HepG2 (cell line): ENCODE measurements around the gene HIPK3. TPM values are rescaled to one million over a fixed set of nuclear protein-coding genes. Genes with fewer than 3 reads are reported as not detected.

ENCODE experiments used
- AGO2 ChIP-seq: fragments of 200-400 bp; formaldehyde crosslinking; optimal IDR thresholded peaks from 2 replicates; pipeline ENCODE3; 2017; ENCODE audit warnings: mild to moderate bottlenecking, low read depth, low read length, moderate library complexity
- ATF4 ChIP-seq, 2 experiments: fragments of 450-650 bp in 1 of 2; sonication (generic) in 1 of 2; formaldehyde crosslinking; IDR thresholded peaks; 2 replicates each; pipeline versions ENCODE4 v1.5.0 to v1.8.0; 2020 to 2022; ENCODE audit warnings: mild to moderate bottlenecking in 1 of 2, missing genetic modification reagents in 1 of 2
- MAZ ChIP-seq, 2 experiments: sonication (generic) in 1 of 2; formaldehyde crosslinking in 1 of 2; IDR thresholded peaks; 2 replicates each; pipeline versions ENCODE4 v1.5.0 to v1.6.1; 2012 to 2020; ENCODE audit warnings: low read depth in 2 of 2, mild to moderate bottlenecking in 2 of 2, borderline replicate concordance in 1 of 2, improper control_type of control experiment in 1 of 2, low read length in 1 of 2, missing genetic modification reagents in 1 of 2, moderate library complexity in 1 of 2
- ZBTB25 ChIP-seq: IDR thresholded peaks from 2 replicates; pipeline ENCODE4 v1.6.1; 2018; ENCODE audit warnings: missing genetic modification reagents
- ZBTB43 ChIP-seq: sonication (generic); formaldehyde crosslinking; conservative IDR thresholded peaks from 2 replicates; pipeline ENCODE4 v1.4.0; 2020; ENCODE audit warnings: missing genetic modification reagents
- ZNF276 ChIP-seq: sonication (generic); formaldehyde crosslinking; IDR thresholded peaks from 2 replicates; pipeline ENCODE4 v1.4.0; 2020; ENCODE audit warnings: mild to moderate bottlenecking, low read depth, missing genetic modification reagents
- ZNF335 ChIP-seq: sonication (generic); formaldehyde crosslinking; IDR thresholded peaks from 2 replicates; pipeline ENCODE4 v1.4.0; 2020; ENCODE audit warnings: missing genetic modification reagents
- ZNF431 ChIP-seq: sonication (generic); formaldehyde crosslinking; IDR thresholded peaks from 2 replicates; pipeline ENCODE4 v1.9.0; 2022; ENCODE audit warnings: missing genetic modification reagents, low read depth, mild to moderate bottlenecking, borderline replicate concordance
- ZNF550 ChIP-seq: sonication (generic); formaldehyde crosslinking; IDR thresholded peaks from 2 replicates; pipeline ENCODE4 v1.4.0; 2020; ENCODE audit warnings: mild to moderate bottlenecking, missing genetic modification reagents, borderline replicate concordance
- ZNF580 ChIP-seq: IDR thresholded peaks from 2 replicates; pipeline ENCODE4 v1.6.1; 2016; ENCODE audit warnings: low read depth, borderline replicate concordance
- ZNF703 ChIP-seq: sonication (generic); formaldehyde crosslinking; IDR thresholded peaks from 2 replicates; pipeline ENCODE4 v1.5.1; 2020; ENCODE audit warnings: missing genetic modification reagents, mild to moderate bottlenecking, moderate library complexity, borderline replicate concordance
- polyA plus RNA-seq, 8 experiments: library from polyadenylated mRNA; depleted of rRNA in 3 of 8; stranded (reverse) in 7 of 8; unstranded in 1 of 8; fragments of >200 nt; fragmentation: Illumina TruSeq in 4 of 8; extraction: Trizol in 4 of 8; gene quantifications; 2 replicates each; pipeline versions ENCODE4 v1.2.1 to v1.2.3, GENCODE V29; 2011 to 2016; ENCODE audit warnings: low read depth in 4 of 8, missing spikeins in 1 of 8, mixed read lengths in 1 of 8; ENCODE audit not compliant: insufficient read depth in 1 of 8
- total RNA-seq, 5 experiments: library from RNA; depleted of rRNA; stranded (reverse); fragments of >200 nt; fragmentation: Illumina TruSeq; extraction: Trizol; gene quantifications; 2 replicates each; pipeline ENCODE4 v1.2.3, GENCODE V29; 2016; ENCODE audit warnings: low read depth in 1 of 5

Gene HIPK3
- total and polyA plus RNA-seq, 2 of the 13 experiments (the other 11 are each of a cell fraction or from before 2014, with no cell fraction given) = 20.5 to 44.3 TPM

GRCh38 chr11:33262011-33262645 lies 4.9 kb downstream of the HIPK3 start (continued):
- no peak for TF ChIP-seq MAZ (IDR thresholded peaks at IDR 0.05; ENCODE audit: borderline replicate concordance, low read depth, low read length)
- no peak for TF ChIP-seq MAZ (CRISPR knock-in tag; IDR thresholded peaks at IDR 0.05; ENCODE audit: low read depth)
- no peak for TF ChIP-seq ZNF703 (CRISPR knock-in tag)
- TF ChIP-seq ZNF580 = no peak
- TF ChIP-seq AGO2 = no peak
- no peak for TF ChIP-seq ZBTB25 (CRISPR knock-in tag)
- no peak for TF ChIP-seq ATF4 (CRISPR knock-in tag; IDR thresholded peaks at IDR 0.05)
- no peak for TF ChIP-seq ZNF550
- no peak for TF ChIP-seq ZNF335 (CRISPR knock-in tag)
- no peak for TF ChIP-seq ZNF276 (CRISPR knock-in tag)
- no peak for TF ChIP-seq ZNF431 (CRISPR knock-in tag)
- TF ChIP-seq ZBTB43 (CRISPR knock-in tag) = no peak
